HEK293T (cell line): ENCODE measurements around the gene ITPKC.

Experiments
- CTBP1 ChIP-seq: fragments of 450-650 bp; IDR thresholded peaks from 2 replicates; pipeline ENCODE4 v1.6.1; 2016; ENCODE audit warnings: borderline replicate concordance
- FOXM1 ChIP-seq: fragments of 450-650 bp; IDR thresholded peaks from 2 replicates; pipeline ENCODE4 v1.6.1; 2017; ENCODE audit warnings: mild to moderate bottlenecking, borderline replicate concordance
- SUZ12 ChIP-seq: fragments of 450-650 bp; IDR thresholded peaks from 2 replicates; pipeline ENCODE4 v1.6.1; 2016; ENCODE audit warnings: mild to moderate bottlenecking
- TF ChIP-seq, protein P1 (sequence below): fragments of 450-650 bp; IDR thresholded peaks from 2 replicates; pipeline ENCODE4 v1.6.1; 2016

DNA sequence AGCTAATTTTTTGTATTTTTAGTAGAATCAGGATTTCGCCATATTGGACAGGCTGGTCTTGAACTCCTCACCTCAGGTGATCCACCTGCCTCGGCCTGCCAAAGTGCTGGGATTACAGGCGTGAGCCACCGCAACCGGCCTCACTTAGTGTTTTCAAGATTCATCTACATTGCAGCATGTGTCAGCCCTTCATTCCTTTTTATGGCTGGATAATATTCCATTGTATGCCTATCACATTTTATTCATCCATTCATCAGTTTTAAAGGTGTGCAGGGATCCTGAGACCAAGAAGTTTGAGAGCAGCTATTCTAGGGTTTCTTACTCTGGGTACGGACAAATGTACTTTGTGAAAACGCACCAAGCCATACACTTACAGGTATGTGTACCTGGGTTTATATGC, 9.3 kb upstream of the ITPKC start:
- TF ChIP-seq FOXM1 (no peak), CTBP1 (no peak), SUZ12 (no peak)
- TF ChIP-seq, protein P1, sequence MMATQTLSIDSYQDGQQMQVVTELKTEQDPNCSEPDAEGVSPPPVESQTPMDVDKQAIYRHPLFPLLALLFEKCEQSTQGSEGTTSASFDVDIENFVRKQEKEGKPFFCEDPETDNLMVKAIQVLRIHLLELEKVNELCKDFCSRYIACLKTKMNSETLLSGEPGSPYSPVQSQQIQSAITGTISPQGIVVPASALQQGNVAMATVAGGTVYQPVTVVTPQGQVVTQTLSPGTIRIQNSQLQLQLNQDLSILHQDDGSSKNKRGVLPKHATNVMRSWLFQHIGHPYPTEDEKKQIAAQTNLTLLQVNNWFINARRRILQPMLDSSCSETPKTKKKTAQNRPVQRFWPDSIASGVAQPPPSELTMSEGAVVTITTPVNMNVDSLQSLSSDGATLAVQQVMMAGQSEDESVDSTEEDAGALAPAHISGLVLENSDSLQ = no peak
